Measurements from ENCODE around the gene PAN2. TPM values are rescaled to one million over a fixed set of nuclear protein-coding genes. Genes with fewer than 3 reads are reported as not detected.

PAN2 gene
- total and polyA plus RNA-seq, 10 of the 15 experiments (the other 5 are each of a cell fraction or from before 2014, with no cell fraction given) = 14.4 to 61.8 (median 34.9) TPM

DNA sequence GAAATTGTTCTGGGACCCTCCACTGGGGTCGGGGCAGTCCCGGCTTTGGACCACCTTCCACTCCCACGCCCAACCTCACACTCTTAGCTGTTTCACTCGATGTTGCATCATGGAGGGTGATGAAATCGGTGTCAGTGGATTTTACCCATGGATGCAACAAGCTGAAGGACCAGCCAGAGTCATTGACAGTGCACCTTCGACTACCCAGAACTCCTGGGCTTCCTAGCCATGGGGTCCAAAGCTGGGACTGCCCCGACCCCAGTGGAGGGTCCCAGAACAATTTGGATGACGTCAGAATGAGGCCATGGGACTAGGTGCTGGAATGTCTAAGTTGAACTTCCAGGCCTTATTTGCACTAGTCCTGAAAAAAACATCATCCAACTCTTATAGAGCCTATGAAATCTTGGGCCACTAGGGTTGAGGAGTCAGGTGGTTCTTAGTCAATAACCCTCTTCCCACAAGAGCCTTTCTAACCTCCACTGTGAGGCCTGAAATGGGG, 4.0 kb upstream of the PAN2 start (continued):
- TF ChIP-seq, protein P1, sequence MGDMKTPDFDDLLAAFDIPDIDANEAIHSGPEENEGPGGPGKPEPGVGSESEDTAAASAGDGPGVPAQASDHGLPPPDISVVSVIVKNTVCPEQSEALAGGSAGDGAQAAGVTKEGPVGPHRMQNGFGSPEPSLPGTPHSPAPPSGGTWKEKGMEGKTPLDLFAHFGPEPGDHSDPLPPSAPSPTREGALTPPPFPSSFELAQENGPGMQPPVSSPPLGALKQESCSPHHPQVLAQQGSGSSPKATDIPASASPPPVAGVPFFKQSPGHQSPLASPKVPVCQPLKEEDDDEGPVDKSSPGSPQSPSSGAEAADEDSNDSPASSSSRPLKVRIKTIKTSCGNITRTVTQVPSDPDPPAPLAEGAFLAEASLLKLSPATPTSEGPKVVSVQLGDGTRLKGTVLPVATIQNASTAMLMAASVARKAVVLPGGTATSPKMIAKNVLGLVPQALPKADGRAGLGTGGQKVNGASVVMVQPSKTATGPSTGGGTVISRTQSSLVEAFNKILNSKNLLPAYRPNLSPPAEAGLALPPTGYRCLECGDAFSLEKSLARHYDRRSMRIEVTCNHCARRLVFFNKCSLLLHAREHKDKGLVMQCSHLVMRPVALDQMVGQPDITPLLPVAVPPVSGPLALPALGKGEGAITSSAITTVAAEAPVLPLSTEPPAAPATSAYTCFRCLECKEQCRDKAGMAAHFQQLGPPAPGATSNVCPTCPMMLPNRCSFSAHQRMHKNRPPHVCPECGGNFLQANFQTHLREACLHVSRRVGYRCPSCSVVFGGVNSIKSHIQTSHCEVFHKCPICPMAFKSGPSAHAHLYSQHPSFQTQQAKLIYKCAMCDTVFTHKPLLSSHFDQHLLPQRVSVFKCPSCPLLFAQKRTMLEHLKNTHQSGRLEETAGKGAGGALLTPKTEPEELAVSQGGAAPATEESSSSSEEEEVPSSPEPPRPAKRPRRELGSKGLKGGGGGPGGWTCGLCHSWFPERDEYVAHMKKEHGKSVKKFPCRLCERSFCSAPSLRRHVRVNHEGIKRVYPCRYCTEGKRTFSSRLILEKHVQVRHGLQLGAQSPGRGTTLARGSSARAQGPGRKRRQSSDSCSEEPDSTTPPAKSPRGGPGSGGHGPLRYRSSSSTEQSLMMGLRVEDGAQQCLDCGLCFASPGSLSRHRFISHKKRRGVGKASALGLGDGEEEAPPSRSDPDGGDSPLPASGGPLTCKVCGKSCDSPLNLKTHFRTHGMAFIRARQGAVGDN (IDR thresholded peaks at IDR 0.05) = no peak
- TF ChIP-seq CHD1 (IDR thresholded peaks at IDR 0.05; ENCODE audit: low read depth, low read length) = no peak
- TF ChIP-seq RAD21 (IDR thresholded peaks at IDR 0.05; ENCODE audit: insufficient read depth, low read depth, low read length) = no peak

DNA sequence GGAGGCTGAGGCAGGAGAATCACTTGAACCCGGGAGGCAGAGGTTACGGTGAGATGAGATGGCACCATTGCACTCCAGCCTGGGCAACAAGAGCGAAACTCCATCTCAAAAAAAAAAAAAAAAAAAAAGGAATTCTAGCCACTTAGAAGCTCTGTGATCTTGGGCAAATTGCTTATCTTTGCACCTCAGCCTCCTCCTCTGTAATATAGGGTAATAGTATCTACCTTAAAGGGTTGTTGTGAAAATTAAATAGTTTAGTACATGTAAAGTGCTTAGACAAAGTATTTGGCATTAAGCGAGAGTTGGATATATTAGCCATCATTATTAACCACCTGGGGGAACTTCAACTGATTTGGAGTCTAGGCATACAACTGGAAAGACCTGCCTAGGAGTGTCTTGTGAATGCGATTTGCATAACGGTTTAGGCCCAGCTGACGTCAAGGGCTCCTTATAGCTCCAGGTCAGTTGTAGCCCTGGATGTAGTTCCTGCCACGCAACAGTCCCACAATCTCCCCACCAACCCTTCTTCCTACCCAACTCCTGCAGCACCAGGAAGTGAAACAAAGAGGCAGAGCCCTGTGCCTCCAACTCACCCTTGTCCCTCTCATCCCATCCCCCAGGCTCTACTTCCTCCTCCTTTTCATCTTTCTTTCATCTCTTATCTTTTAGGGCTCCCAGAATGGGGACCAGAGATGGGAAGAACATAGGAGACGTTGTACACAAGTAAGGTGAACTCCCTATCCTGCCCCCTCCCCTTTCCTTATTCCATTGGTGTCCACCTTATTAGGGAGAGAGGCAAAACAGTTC, 2.8 kb upstream of the PAN2 start:
- Histone ChIP-seq H3K27ac (ENCODE audit: control insufficient read depth, insufficient read depth) (peak overlapping the region; percentile 72), H3K4me3 (no peak overlapping the region), H3K4me2 (ENCODE audit: control insufficient read depth, insufficient read depth) (peak overlapping the region; percentile 61; the same call in 1 of the 2 replicates), H4K20me1 (ENCODE audit: control insufficient read depth, insufficient read depth) (no peaks in the 10 kb centered on the region), H3K36me3 (ENCODE audit: control insufficient read depth in 2 of 2, insufficient read depth in 2 of 2, low read length in 1 of 2) (peaks cover 0 to 4% of the 10 kb centered on the region in 2 experiments; a peak in 2 of 4 replicates), H3K9me3 (replicated peaks; ENCODE audit: control insufficient read depth, insufficient read depth, low read length) (no peaks in the 10 kb centered on the region), H3K9ac (ENCODE audit: control insufficient read depth, insufficient read depth, low read length) (no peak overlapping the region), H3K27me3 (replicated peaks in 1 of 2; ENCODE audit: control insufficient read depth in 2 of 2, insufficient read depth in 2 of 2, low read length in 1 of 2) (no peaks in the 10 kb centered on the region), H3K4me1 (ENCODE audit: control insufficient read depth, insufficient read depth, low read length) (peaks cover 30% of the 10 kb centered on the region), H2AFZ (ENCODE audit: control insufficient read depth, low read depth, low read length) (peak overlapping the region; percentile 72), H3K79me2 (ENCODE audit: control insufficient read depth, insufficient read depth, low read length) (peaks cover 14% of the 10 kb centered on the region)
- ATAC-seq (0 out of 3 replicates have a peak, but pooled peaks have one; percentile 2), FAIRE-seq (peak; percentile 71), DNase-seq (ENCODE audit: low read depth, low spot score) (peak; percentile 35)
- in situ Hi-C loops (cut with MboI) (no loop called here), intact Hi-C loops (cut with micrococcal nuclease; ENCODE audit: unreplicated experiment) (no loop called here)
- ChIA-PET POLR2A (interaction anchor here (0.5 to 11.4 kb wide), 15 partner anchors 10 to 1837 kb away, joined by 3 to 140 read pairs (median 4); partner anchors contain the start of genes APOF, CNPY2, PA2G4 and STAT2), CTCF (interaction anchor here (0.6 to 3.6 kb wide), 5 partner anchors 8 to 132 kb away, joined by 3 to 21 read pairs (median 3); partner anchors contain the start of genes APOF, SPRYD4 and STAT2), RAD21 (ENCODE audit: unreplicated experiment) (interaction anchor here (0.7 to 4.6 kb wide), 3 partner anchors 23 to 691 kb away, joined by 3 to 47 read pairs (median 3); partner anchors contain the start of gene STAT2), SMC1A (ENCODE audit: uncharacterized antibody, unreplicated experiment) (interaction anchor here (0.9 to 2.7 kb wide), 5 partner anchors 9 to 127 kb away, joined by 4 to 22 read pairs (median 5); partner anchors contain the start of genes STAT2 and TIMELESS)
- BruUV-seq (replicated peaks) = no TSS peak
- WGBS (ENCODE audit: insufficient coverage, insufficient replicate concordance, low lambda C conversion rate, missing lambda C conversion rate) = 61% methylated on average over 9 of the region's 9 CpGs
- TF ChIP-seq ZNF384 (IDR thresholded peaks at IDR 0.05; ENCODE audit: borderline replicate concordance, low read depth, low read length) (no peak), CHD1 (IDR thresholded peaks at IDR 0.05; ENCODE audit: low read depth, low read length) (no peak), STAT1 (conservative IDR thresholded peaks at IDR 0.05) (no peak), GABPA (IDR thresholded peaks at IDR 0.05; ENCODE audit: low read depth) (no peak), NR2C2 (IDR thresholded peaks at IDR 0.05; ENCODE audit: borderline replicate concordance, control insufficient read depth, insufficient read length, low read depth) (no peak), NFYB (IDR thresholded peaks at IDR 0.05; ENCODE audit: insufficient read depth, low read depth, low read length) (no peak), CREB1 (IDR thresholded peaks at IDR 0.05; ENCODE audit: low read depth) (peak; percentile 65), BACH1 (IDR thresholded peaks at IDR 0.05; ENCODE audit: borderline replicate concordance) (no peak), SREBF2 (IDR thresholded peaks at IDR 0.05; ENCODE audit: low read length) (no peak), MEF2B (IDR thresholded peaks at IDR 0.05; ENCODE audit: partially characterized antibody, poor library complexity, severe bottlenecking) (no peak), CBFB (IDR thresholded peaks at IDR 0.05; ENCODE audit: low read depth) (no peak), DPF2 (IDR thresholded peaks at IDR 0.05) (no peak), RAD21 (IDR thresholded peaks at IDR 0.05; ENCODE audit: insufficient read depth, low read depth, low read length) (no peak), POLR2AphosphoS5 (IDR thresholded peaks at IDR 0.05; ENCODE audit: low read length) (no peak; the same call in 1 of the 2 replicates), KLF5 (IDR thresholded peaks at IDR 0.05; ENCODE audit: partially characterized antibody) (no peak), EED (IDR thresholded peaks at IDR 0.05; ENCODE audit: low read depth) (peak; percentile 86), ZSCAN29 (IDR thresholded peaks at IDR 0.05) (no peak)
